Memory B cell (primary cell): ENCODE measurements around the gene CCNK.

Source experiments
- ATAC-seq: fragments of 150-1000 bp; cut with Tn5 transposase; 2 replicates; pipeline ENCODE4 v1.10.0; 2021; ENCODE audit warnings: low read depth, mild to moderate bottlenecking, moderate library complexity
- DNase-seq, 2 donors: peaks; one replicate each; pipeline ENCODE4 v3.0.0; 2022; ENCODE audit warnings: low spot score in 2 of 2
- H3K27ac Mint-ChIP-seq: one replicate; pipeline ENCODE4 v1.8.0; 2022; ENCODE audit warnings: mild to moderate bottlenecking, moderate library complexity, mixed read lengths
- H3K27me3 Mint-ChIP-seq: one replicate; pipeline ENCODE4 v1.8.0; 2022; ENCODE audit warnings: mixed read lengths
- H3K36me3 Mint-ChIP-seq: one replicate; pipeline ENCODE4 v1.8.0; 2022; ENCODE audit warnings: mild to moderate bottlenecking, mixed read lengths
- H3K4me1 Mint-ChIP-seq: one replicate; pipeline ENCODE4 v1.8.0; 2022; ENCODE audit warnings: mixed read lengths
- H3K4me3 Mint-ChIP-seq: one replicate; pipeline ENCODE4 v1.8.0; 2022; ENCODE audit warnings: mild to moderate bottlenecking, moderate library complexity, mixed read lengths
- H3K9me3 Mint-ChIP-seq: one replicate; pipeline ENCODE4 v1.8.0; 2022; ENCODE audit warnings: mixed read lengths

The CCNK gene

DNA sequence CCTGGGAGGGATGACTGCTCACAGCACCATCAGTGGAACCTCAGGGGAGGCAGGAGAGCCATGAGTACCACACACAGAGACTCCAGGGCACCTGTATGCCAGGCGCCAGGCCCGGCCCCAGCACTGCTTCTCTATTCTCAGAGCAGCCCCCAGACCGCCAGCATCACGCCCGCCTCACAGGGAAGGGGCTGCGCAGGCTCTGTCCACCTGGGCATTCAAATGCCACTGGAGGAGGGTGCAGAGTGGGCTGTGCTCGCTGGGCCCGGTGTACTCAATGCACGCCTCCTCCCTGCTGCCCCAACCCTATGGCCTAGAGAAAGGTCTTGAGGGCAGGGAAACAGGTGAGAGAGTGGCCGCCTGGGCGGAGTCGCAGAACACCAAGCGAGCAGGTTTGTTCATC, 79.2 kb downstream of the CCNK start:
- peaks cover 7% of the 10 kb centered on the region for H3K27me3 Mint-ChIP-seq
- H3K27ac Mint-ChIP-seq = no peak overlapping the region
- H3K4me3 Mint-ChIP-seq = no peak overlapping the region
- no peak for DNase-seq
- peaks cover 1% of the 10 kb centered on the region for H3K9me3 Mint-ChIP-seq
- H3K4me1 Mint-ChIP-seq = peaks cover 3% of the 10 kb centered on the region
- no peaks in the 10 kb centered on the region for H3K36me3 Mint-ChIP-seq
- no peak for ATAC-seq

DNA sequence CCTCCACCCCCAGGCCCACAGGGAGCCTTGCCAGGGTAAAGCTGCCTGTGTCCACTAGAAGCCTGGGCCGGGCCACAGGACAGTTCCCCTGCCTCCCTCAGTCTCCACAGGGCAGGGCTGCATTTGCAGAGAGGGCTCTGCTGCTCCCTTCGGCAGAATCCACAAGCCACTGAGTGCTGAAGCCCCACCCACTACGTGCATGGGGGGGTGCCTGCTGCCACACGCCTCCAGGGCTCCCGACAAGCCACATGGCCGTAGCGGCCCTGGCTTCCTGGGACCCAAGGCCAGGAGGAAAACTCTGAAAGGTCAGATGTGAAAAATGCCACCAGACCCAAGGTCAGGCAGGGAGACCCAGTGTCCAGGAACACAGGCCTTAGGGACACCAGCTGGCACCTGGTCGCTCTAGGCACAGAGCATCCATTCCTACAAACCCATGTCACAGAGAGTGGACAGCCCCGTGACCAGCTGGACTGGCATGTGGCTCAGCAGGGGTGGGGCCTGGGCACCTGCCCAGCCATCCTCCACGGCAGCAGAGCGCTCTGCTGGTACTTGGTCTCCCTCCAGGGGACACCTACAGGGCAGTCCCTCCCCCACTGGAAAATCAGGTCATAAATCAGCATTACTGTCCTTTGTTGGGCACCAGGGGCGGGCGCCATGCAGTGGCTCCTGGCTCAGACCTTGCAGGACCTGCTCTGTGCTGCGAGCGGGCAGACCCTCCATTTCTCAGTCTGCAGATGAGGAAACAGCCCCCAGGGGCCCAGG, 79.9 kb downstream of the CCNK start:
- ATAC-seq (no peak), DNase-seq (no peak)
- no peak overlapping the region for H3K27ac Mint-ChIP-seq
- H3K27me3 Mint-ChIP-seq = peaks cover 7% of the 10 kb centered on the region
- peaks cover 1% of the 10 kb centered on the region for H3K9me3 Mint-ChIP-seq
- H3K4me1 Mint-ChIP-seq = peaks cover 3% of the 10 kb centered on the region
- H3K4me3 Mint-ChIP-seq = no peak overlapping the region
- no peaks in the 10 kb centered on the region for H3K36me3 Mint-ChIP-seq

DNA sequence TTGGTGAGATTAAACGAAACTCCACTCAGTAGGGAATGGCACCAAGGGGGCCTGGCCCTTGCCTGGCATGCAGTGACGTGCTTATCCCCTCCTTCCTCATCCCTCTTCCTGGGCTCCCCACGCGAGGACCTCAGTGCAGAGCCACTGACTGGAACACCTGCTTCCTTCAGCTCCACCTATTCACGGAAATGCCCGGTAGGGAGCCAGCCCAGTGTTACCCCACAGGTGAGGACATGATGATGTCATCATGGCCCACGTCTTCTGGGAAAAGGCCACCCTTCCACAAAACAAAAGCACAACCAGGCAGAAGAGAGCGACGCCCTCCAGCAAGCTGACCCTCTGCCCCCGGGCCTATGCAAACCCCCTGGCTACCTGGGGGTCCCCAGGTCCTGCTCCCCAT, 80.7 kb downstream of the CCNK start:
- no peaks in the 10 kb centered on the region for H3K36me3 Mint-ChIP-seq
- DNase-seq = no peak
- peaks cover 7% of the 10 kb centered on the region for H3K27me3 Mint-ChIP-seq
- no peak overlapping the region for H3K27ac Mint-ChIP-seq
- H3K4me1 Mint-ChIP-seq = peaks cover 3% of the 10 kb centered on the region
- H3K9me3 Mint-ChIP-seq = peaks cover 1% of the 10 kb centered on the region
- no peak for ATAC-seq
- no peak overlapping the region for H3K4me3 Mint-ChIP-seq
